Ascending aorta (tissue), 2 donors: ENCODE measurements around the gene PPP1R16B. TPM values are rescaled to one million over a fixed set of nuclear protein-coding genes. Genes with fewer than 3 reads are reported as not detected.

Experiments used
- DNase-seq, 2 donors: peaks; one replicate each; pipeline ENCODE4 v3.0.0-alpha.2; 2019; ENCODE audit warnings: low spot score in 2 of 2
- H3K27ac ChIP-seq, 2 donors: fragments of 200-600 bp; sonication (generic); one replicate each; pipeline ENCODE4 v1.5.1; 2016 to 2017; ENCODE audit warnings: mild to moderate bottlenecking in 1 of 2
- H3K27me3 ChIP-seq: fragments of 200-600 bp; sonication (generic); one replicate; pipeline ENCODE4 v1.5.1; 2017
- H3K36me3 ChIP-seq, 2 donors: fragments of 200-600 bp; sonication (generic); one replicate each; pipeline ENCODE4 v1.5.1; 2016
- H3K4me1 ChIP-seq, 2 donors: fragments of 200-600 bp; sonication (generic); one replicate each; pipeline ENCODE4 v1.5.1; 2016 to 2017; ENCODE audit warnings: mild to moderate bottlenecking in 1 of 2
- H3K4me3 ChIP-seq, 2 donors: fragments of 200-600 bp; sonication (generic); one replicate each; pipeline ENCODE4 v1.5.1; 2016 to 2017; ENCODE audit warnings: mild to moderate bottlenecking in 1 of 2
- H3K9me3 ChIP-seq, 2 donors: fragments of 200-600 bp; sonication (generic); one replicate each; pipeline ENCODE4 v1.5.1; 2016
- intact Hi-C: fragments of 100-400 bp; cut with DNase I; formaldehyde crosslinking; loops from one replicate; pipeline ENCODE4 v1.15.1; 2023
- total RNA-seq: library from RNA; depleted of rRNA; stranded (reverse); fragments of >200 nt; gene quantifications from one replicate; pipeline ENCODE4 v1.1.0, GENCODE V29; 2016
- TF ChIP-seq, protein P1 (sequence below), 3 experiments: fragments of 200-600 bp in 2 of 3; fragments of 450-650 bp in 1 of 3; sonication (generic) in 2 of 3; IDR thresholded peaks; one replicate each; pipeline ENCODE4 v1.5.1; 2016 to 2019; ENCODE audit warnings: antibody characterized with exemption in 3 of 3, mild to moderate bottlenecking in 1 of 3, moderate library complexity in 1 of 3

The PPP1R16B gene
- total RNA-seq, 1 donor from 2014 or later, result 26.4 TPM

DNA sequence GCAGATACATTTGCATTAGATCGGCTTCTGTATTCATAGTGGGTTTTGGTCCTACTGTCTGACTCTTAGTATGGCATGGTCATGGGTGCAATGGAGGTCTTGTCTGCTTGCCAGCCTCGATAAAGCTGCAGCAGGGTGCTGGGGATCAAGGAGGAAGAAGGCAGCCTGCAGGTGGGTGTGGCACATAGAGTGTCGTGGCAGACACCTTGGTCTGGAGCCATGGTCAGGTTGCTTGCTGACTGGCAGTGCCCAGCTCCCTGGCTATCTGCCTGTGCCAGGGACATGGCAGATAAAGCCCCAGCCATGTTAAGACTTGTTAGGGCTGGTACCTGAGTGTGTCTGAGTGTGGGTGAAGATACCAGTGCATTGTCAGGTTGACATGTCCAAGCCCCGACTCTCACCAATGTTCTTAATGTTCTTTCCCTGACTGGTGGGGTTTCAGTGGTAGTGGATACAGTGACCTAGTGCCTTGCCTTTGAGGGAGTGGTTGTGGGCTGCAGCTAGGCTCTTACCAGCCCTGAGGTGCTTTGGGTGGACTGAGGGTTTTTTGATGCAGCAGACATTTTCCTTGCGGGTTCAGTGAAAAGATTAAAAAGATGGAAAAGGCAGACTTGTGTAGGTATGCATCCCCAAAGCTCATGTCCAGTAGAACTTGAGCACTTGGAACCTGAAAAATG is 122.5 kb downstream of the PPP1R16B start:
- Histone ChIP-seq H3K36me3 (no peaks in the 10 kb centered on the region), H3K9me3 (no peaks in the 10 kb centered on the region), H3K4me1 (peaks cover 0 to 6% of the 10 kb centered on the region in 2 donors), H3K27me3 (no peaks in the 10 kb centered on the region), H3K27ac (no peak overlapping the region), H3K4me3 (no peak overlapping the region)
- intact Hi-C loops, result no loop called here
- TF ChIP-seq, protein P1, sequence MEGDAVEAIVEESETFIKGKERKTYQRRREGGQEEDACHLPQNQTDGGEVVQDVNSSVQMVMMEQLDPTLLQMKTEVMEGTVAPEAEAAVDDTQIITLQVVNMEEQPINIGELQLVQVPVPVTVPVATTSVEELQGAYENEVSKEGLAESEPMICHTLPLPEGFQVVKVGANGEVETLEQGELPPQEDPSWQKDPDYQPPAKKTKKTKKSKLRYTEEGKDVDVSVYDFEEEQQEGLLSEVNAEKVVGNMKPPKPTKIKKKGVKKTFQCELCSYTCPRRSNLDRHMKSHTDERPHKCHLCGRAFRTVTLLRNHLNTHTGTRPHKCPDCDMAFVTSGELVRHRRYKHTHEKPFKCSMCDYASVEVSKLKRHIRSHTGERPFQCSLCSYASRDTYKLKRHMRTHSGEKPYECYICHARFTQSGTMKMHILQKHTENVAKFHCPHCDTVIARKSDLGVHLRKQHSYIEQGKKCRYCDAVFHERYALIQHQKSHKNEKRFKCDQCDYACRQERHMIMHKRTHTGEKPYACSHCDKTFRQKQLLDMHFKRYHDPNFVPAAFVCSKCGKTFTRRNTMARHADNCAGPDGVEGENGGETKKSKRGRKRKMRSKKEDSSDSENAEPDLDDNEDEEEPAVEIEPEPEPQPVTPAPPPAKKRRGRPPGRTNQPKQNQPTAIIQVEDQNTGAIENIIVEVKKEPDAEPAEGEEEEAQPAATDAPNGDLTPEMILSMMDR (IDR thresholded peaks at IDR 0.05), result no peak
- no peak for DNase-seq

DNA sequence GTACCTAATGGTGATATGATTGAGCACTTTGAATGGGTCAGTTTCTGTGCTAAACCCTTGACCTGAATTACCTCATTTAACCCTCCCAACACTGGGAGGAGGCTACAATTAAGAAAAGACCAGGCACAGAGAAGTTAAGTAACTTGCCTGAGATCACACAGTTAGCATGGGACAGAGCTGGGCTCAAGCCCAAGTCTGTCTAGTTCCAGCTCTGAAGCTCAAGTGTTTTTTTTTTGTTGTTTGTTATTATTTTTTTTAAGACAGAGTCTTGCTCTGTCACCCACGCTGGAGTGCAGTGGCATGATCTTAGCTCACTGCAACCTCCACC is 124.7 kb downstream of the PPP1R16B start:
- Histone ChIP-seq H3K27me3 (no peaks in the 10 kb centered on the region), H3K27ac (no peak overlapping the region), H3K9me3 (no peaks in the 10 kb centered on the region), H3K4me1 (peaks cover 0 to 6% of the 10 kb centered on the region in 2 donors), H3K36me3 (no peaks in the 10 kb centered on the region), H3K4me3 (no peak overlapping the region)
- intact Hi-C loops, result no loop called here
- no peak for DNase-seq
- TF ChIP-seq, protein P1 (IDR thresholded peaks at IDR 0.05), result no peak

DNA sequence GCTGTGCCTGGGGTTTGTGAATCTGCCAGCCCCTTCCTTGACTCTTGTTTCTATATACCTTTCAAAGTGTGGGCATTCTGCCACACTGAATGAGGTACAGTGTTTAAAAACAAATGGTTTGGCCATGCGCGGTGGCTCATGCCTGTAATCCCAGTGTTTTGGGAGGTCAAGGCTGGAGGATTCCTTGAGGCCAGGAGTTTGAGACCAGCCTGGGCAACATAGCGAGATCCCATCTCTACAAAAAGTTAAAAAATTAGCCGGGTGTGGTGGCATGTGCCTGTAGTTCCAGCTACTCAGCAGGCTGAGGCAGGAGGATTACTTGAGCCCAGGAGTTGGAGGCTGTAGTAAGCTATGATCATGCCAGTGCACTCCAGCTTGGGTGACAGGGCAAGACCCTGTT is 126.5 kb downstream of the PPP1R16B start:
- H3K36me3 ChIP-seq, result no peaks in the 10 kb centered on the region
- no peaks in the 10 kb centered on the region for H3K27me3 ChIP-seq
- no peaks in the 10 kb centered on the region for H3K9me3 ChIP-seq
- H3K4me1 ChIP-seq, result peaks cover 0 to 4% of the 10 kb centered on the region in 2 donors
- intact Hi-C loops, result no loop called here
- no peak for DNase-seq
- no peak overlapping the region for H3K4me3 ChIP-seq
- TF ChIP-seq, protein P1 (IDR thresholded peaks at IDR 0.05), result no peak
- no peak overlapping the region for H3K27ac ChIP-seq

DNA sequence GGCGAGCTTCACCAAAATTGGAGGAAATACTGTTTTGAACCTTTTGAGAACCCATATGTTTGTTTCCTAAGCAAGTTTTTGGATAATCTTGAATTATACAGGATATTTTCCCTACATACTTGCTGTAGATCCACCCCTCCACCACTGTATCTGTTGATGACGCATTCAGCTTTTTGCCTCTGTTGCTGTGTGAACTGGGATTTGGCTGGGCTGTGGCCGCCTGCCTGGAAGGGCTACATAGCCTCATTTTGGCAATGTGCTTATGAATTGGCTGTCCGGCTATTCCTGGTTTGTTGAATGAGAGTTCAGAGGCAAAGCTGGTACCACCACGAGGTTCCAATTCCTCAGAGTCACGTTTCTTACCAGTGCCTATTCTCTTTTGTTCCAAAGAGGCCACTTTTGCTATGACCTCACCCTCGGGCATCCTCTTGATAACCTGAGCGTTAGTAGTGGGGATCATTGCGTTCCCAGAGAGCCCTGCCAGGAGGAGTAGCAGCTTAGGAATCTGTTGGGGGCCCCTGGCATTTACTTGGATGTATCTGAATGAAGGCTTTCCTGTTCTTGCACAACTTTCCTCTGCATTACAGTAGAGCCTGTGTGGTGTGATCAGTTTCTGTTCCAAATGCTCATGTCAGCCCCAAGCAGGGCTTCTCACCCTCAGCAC is 127.1 kb downstream of the PPP1R16B start:
- DNase-seq, result no peak
- Histone ChIP-seq H3K9me3 (no peaks in the 10 kb centered on the region), H3K4me3 (no peak overlapping the region), H3K36me3 (no peaks in the 10 kb centered on the region), H3K27ac (no peak overlapping the region), H3K4me1 (no peaks in the 10 kb centered on the region), H3K27me3 (no peaks in the 10 kb centered on the region)
- TF ChIP-seq, protein P1 (IDR thresholded peaks at IDR 0.05), result no peak
- intact Hi-C loops, result no loop called here

DNA sequence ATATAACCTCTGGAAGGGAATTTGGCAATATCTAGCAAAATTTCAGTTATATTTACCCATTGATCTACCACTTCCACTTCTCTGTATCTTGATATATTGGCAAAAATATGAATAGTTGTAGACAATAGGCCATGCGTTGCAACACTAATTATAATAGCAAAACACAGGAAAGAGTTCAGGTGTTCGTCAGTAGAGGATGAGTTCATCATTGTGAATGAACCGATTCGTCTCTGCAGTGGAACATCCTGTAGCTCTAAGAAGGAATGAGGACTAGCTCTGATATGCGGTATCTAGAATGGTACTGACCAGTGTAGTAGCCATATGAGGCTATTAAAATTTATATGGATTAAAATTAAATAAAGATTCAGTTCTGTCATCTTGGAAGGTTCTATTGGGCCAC is 129.0 kb downstream of the PPP1R16B start:
- intact Hi-C loops, result no loop called here
- no peaks in the 10 kb centered on the region for H3K9me3 ChIP-seq
- H3K4me1 ChIP-seq, result no peaks in the 10 kb centered on the region
- TF ChIP-seq, protein P1 (IDR thresholded peaks at IDR 0.05), result no peak
- no peak overlapping the region for H3K4me3 ChIP-seq
- DNase-seq, result no peak
- no peaks in the 10 kb centered on the region for H3K36me3 ChIP-seq
- no peak overlapping the region for H3K27ac ChIP-seq
- H3K27me3 ChIP-seq, result no peaks in the 10 kb centered on the region
